Measurements from ENCODE around the gene SMCO2.

The SMCO2 gene

DNA sequence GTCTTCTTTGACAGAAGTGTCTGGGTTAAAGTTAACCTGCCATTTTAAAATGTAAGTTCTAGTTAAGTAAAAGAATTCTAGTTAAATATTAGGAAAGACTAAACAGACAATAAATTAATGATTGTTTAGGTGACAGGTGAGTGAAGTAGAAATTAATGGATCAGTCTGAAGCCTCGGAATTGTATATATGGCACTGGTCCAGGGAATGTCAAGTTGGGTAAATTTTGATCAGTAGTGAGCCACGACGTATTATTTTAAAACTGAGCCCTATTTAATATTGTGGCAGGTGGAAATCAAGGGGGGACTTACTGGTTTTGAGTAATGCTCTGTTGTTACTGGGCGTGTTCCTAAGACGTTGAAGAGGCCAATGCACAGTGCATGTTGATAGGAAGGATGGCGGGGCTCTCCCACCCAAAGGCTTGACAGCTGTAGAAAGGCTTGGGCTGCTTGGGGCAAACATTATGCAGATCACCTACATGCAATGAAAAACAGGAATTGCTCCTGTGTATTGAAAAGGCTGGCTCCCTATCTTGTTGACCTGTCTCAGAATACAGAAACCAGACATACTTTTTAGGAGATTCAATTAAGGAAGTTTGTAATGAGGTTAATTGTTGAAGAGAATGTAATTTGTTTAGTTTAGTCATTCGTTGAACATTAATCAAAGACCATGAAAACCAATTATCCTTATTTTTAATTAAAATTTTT lies 71.6 kb downstream of the SMCO2 start:
- DNase-seq (ENCODE audit: insufficient read length, low spot score) (no peak), FAIRE-seq (no peak)
- no peak for TF ChIP-seq POLR2A (IDR thresholded peaks at IDR 0.05; ENCODE audit: low read depth, low read length)

- no peak for TF ChIP-seq POLR2A (IDR thresholded peaks at IDR 0.05; ENCODE audit: low read depth, low read length)
- FAIRE-seq (no peak), DNase-seq (ENCODE audit: insufficient read length, low spot score) (no peak)
These were observed 74.5 kb downstream of the SMCO2 start for GRCh38 chr12:27521066-27521465.

DNA sequence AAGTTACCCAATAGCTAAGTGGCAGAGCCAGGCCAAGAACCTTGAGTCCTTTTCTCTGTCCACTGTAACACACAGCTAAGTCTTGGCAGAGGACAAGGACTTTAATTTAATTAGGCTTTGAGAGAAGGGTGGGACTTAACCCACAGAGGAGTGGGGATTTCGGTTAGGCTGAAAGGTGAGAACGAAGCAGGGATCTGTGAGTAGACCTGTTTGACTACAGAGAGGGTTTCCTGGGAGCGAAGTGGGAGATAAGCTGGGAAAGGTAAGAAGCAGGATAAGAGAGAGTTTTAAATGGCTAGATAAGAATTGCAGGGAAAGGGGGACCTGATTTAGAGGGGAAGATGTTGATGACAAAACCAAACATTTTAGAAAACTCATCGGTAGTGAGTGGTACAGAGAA lies 75.4 kb downstream of the SMCO2 start:
- no peak for TF ChIP-seq POLR2A (IDR thresholded peaks at IDR 0.05; ENCODE audit: low read depth, low read length)
- no peak for DNase-seq (ENCODE audit: insufficient read length, low spot score)
- no peak for FAIRE-seq

DNA sequence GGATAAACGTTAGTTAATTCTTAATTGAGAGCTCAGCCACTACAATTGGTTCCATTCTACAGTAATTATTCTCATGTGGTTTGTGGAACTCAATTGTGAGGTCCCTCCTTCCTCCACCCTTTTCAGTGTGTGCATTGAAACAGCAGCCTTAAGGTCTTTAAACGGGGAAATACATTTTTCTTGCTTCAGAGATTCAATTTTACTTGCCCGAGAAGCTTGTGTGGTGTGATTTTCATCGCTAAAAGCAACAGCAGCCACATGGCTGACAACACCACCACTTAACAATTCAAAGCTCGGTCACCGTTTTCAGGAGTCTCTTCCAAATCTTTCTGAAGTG lies 76.7 kb downstream of the SMCO2 start:
- no peak for DNase-seq (ENCODE audit: insufficient read length, low spot score)
- TF ChIP-seq POLR2A (IDR thresholded peaks at IDR 0.05; ENCODE audit: low read depth, low read length) = no peak
- FAIRE-seq = peak; percentile 41

GRCh38 chr12:27523642-27524493 lies 77.3 kb downstream of the SMCO2 start, which contains the start of gene PPFIBP1:
PPFIBP1 (plus strand) TSS chr12:27524206; CDS start chr12:27633397, 109,191 bp downstream.
- peak; percentile 87 for TF ChIP-seq POLR2A (IDR thresholded peaks at IDR 0.05; ENCODE audit: low read depth, low read length)
- DNase-seq (ENCODE audit: insufficient read length, low spot score) (peak; percentile 93), FAIRE-seq (peak; percentile 92)

- no peak for TF ChIP-seq POLR2A (IDR thresholded peaks at IDR 0.05; ENCODE audit: low read depth, low read length)
- DNase-seq (ENCODE audit: insufficient read length, low spot score) (no peak), FAIRE-seq (no peak)
These were observed 77.9 kb downstream of the SMCO2 start for GRCh38 chr12:27524494-27524835.

GRCh38 chr12:27524839-27525753 lies 78.6 kb downstream of the SMCO2 start:
- no peak for TF ChIP-seq POLR2A (IDR thresholded peaks at IDR 0.05; ENCODE audit: low read depth, low read length)
- FAIRE-seq (peak; percentile 23), DNase-seq (ENCODE audit: insufficient read length, low spot score) (peak; percentile 44)

DNA sequence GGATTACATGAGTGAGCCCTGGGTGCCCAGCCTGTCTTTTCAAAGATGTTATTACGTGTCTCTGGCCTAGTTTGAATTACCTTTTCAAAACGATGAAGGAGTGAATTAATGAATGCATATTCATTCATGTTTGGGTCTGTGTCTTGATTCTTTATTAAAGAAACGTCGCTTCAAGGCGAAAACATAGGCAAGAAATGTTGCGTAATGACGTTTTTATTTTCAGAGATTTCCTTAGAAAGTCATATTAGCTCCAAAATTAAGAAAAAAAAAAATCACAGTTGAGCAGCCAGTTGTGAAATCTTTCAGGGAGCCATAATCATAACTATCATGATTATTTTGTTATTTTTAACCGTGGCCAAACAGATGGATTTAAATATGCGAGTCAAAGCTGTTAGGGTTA lies 81.0 kb downstream of the SMCO2 start:
- no peak for DNase-seq (ENCODE audit: insufficient read length, low spot score)
- no peak for FAIRE-seq
- no peak for TF ChIP-seq POLR2A (IDR thresholded peaks at IDR 0.05; ENCODE audit: low read depth, low read length)

DNA sequence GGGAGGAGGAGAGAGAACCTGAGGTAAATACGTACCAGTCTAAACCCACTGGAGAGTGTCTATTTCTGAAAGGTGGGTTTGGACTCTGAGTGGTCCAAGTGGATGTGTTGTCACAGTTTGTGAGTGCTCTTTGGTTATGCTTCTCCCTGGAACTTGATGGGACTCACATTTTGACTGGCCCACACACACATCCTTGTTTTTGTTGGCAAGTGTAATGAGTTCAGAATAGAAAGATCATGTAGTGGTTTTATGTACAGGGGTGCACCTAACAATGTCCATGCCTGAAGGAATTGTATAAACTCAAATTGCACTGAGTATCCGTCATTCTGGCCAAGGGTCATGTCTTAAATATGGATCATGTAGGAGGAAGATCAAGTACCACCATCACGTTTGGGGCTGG lies 82.3 kb downstream of the SMCO2 start:
- TF ChIP-seq POLR2A (IDR thresholded peaks at IDR 0.05; ENCODE audit: low read depth, low read length) = no peak
- DNase-seq (ENCODE audit: insufficient read length, low spot score) = no peak
- no peak for FAIRE-seq

- FAIRE-seq = no peak
- no peak for TF ChIP-seq POLR2A (IDR thresholded peaks at IDR 0.05; ENCODE audit: low read depth, low read length)
- DNase-seq (ENCODE audit: insufficient read length, low spot score) = no peak
These were observed 83.8 kb downstream of the SMCO2 start for GRCh38 chr12:27530157-27530922.

- no peak for DNase-seq (ENCODE audit: insufficient read length, low spot score)
- no peak for FAIRE-seq
- no peak for TF ChIP-seq POLR2A (IDR thresholded peaks at IDR 0.05; ENCODE audit: low read depth, low read length)
These were observed 85.4 kb downstream of the SMCO2 start for GRCh38 chr12:27531896-27532295.

- no peak for TF ChIP-seq POLR2A (IDR thresholded peaks at IDR 0.05; ENCODE audit: low read depth, low read length)
- FAIRE-seq (no peak), DNase-seq (ENCODE audit: insufficient read length, low spot score) (no peak)
These were observed 87.7 kb downstream of the SMCO2 start for GRCh38 chr12:27534060-27534764.

GRCh38 chr12:27534765-27535161 lies 88.2 kb downstream of the SMCO2 start:
- no peak for DNase-seq (ENCODE audit: insufficient read length, low spot score)
- TF ChIP-seq POLR2A (IDR thresholded peaks at IDR 0.05; ENCODE audit: low read depth, low read length) = no peak
- no peak for FAIRE-seq
